Motor neuron (in vitro differentiated cells): ENCODE measurements around the gene TIA1. TPM values are rescaled to one million over a fixed set of nuclear protein-coding genes. Genes with fewer than 3 reads are reported as not detected.
"Not testable (repeated sequence)": the region's sequence is repeated elsewhere in the genome, so short reads cannot be mapped to it uniquely, and the experiment has no call there.

Source experiments
- ATAC-seq, 8 experiments: fragments of 200-7000 bp; cut with Tn5 transposase; replicated peaks in 6 of 8; 2 replicates each; pipeline ENCODE4 v1.8.0; 2021; ENCODE audit warnings: mild to moderate bottlenecking in 8 of 8, moderate library complexity in 8 of 8
- H3K27ac ChIP-seq, 2 donors: fragments of 250-450 bp; sonication (Bioruptor Pico); 2 replicates each; pipeline ENCODE4 v1.9.0; 2021; ENCODE audit warnings: antibody characterized with exemption in 2 of 2, mild to moderate bottlenecking in 2 of 2, moderate library complexity in 1 of 2
- H3K4me1 ChIP-seq, 2 donors: fragments of 250-450 bp; sonication (Bioruptor Pico); replicated peaks in 1 of 2; 2 replicates each; pipeline ENCODE4 v1.6.1; 2021; ENCODE audit warnings: antibody characterized with exemption in 2 of 2, mild to moderate bottlenecking in 2 of 2, moderate library complexity in 1 of 2
- H3K4me3 ChIP-seq, 5 donors: fragments of 250-450 bp; sonication (Bioruptor Pico); 2 replicates each; pipeline ENCODE4 v1.9.0; 2021; ENCODE audit warnings: antibody characterized with exemption in 5 of 5, mild to moderate bottlenecking in 5 of 5, moderate library complexity in 4 of 5
- WGBS, 10 experiments: fragments of 450-650 bp; shearing (Covaris generic); methylation state at CpG; one replicate each; pipeline ENCODE4 v1.0.0; 2022; 5-methylcytosine and 5-hydroxymethylcytosine counted together
- in situ Hi-C, 9 experiments: fragments of 400-800 bp; cut with MboI; loops; one replicate each; pipeline ENCODE4 v1.15.0; 2021; ENCODE audit warnings: low sequenced_read_pairs in 9 of 9, low pct_unique_long_range_greater_than_20kb in 2 of 9; ENCODE audit not compliant: unreplicated experiment in 9 of 9
- total RNA-seq, 8 experiments: library from RNA; unstranded; fragments of 300-600 nt; gene quantifications; 2 replicates each; pipeline versions ENCODE4 v1.2.3 to v1.2.4, GENCODE V29; 2022

Gene TIA1
- total RNA-seq, 8 experiments from 2014 or later, result 44.3 to 195 (median 128) TPM

GRCh38 chr2:70181363-70181956 lies 67.0 kb downstream of the TIA1 start:
- in situ Hi-C loops, result loop anchor here in 1 of 9 experiments (25.0 kb wide), 1 partner anchor 269 kb away; the partner anchor contains the start of gene MXD1
- Histone ChIP-seq H3K27ac (no peak overlapping the region), H3K4me1 (no peaks in the 10 kb centered on the region), H3K4me3 (no peak overlapping the region)
- ATAC-seq, result no peak
- WGBS, 10 experiments, result 89 to 100% (median 93%) methylated on average over 1 to 13 of the region's 16 CpGs; no CpG with 5 or more reads in 4 of the 10 experiments

DNA sequence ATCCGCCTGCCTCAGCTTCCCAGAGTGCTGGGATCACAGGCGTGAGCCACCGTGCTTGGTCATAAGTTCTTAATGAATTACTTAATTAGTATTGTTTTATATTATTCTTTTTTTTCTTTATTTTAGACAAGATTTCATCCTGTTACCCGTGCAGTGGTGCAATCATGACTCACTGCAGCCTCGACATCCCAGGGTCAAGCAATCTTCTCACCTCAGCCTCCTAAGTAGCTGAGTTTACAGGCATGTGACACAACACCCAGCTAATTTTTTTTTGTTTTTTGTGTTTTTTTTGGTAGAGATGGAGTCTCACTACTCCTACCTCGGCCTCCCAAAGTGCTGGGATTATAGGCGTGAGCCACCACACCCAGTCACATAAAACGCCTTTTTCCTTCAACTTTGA lies 74.9 kb downstream of the TIA1 start:
- WGBS, 10 experiments, result 89 to 100% (median 96%) methylated on average over 4 to 8 of the region's 8 CpGs; no CpG with 5 or more reads in 2 of the 10 experiments

GRCh38 chr2:70169654-70170245 lies 78.7 kb downstream of the TIA1 start:
- not testable (repeated sequence) for H3K4me1 ChIP-seq, ATAC-seq, H3K27ac ChIP-seq, H3K4me3 ChIP-seq
- in situ Hi-C loops, result loop anchor here in 2 of 9 experiments (25.0 kb wide), 1 partner anchor 257 kb away; the partner anchor contains the start of gene MXD1 (in 2 of the 2)
- 95 to 100% (median 100%) methylated on average over 1 to 7 of the region's 11 CpGs; no CpG with 5 or more reads in 4 of the 10 experiments for WGBS, 10 experiments

More for the DNA sequence above, 74.9 kb downstream of the TIA1 start:
- Histone ChIP-seq H3K4me3 (no peak overlapping the region), H3K27ac (no peak overlapping the region), H3K4me1 (no peaks in the 10 kb centered on the region)
- in situ Hi-C loops, result loop anchor here in 2 of 9 experiments (25.0 kb wide), 1 partner anchor 261 kb away; the partner anchor contains the start of gene MXD1 (in 2 of the 2)
- no peak for ATAC-seq

DNA sequence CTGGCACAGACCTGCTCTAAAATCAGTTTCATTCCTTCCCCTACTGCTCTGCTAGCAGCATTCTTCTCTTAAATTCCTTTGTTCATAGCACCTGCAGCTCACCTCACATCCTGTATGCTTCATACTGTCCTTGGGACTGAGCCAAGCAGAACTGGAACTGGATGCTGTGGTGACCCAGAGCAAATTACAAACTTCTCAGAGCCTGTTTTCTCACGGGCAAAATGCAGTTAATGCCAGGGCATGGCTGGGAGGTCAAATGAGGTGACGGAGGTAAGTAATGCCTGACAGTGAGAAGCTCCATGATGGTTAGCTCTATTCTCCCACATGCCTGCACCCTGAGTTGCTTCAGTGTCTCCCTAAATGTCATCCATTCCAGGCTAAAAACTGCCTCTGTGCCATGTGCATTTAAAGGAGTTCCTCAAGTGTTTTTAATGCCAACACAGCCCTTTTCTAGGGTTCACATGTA lies 87.3 kb downstream of the TIA1 start:
- in situ Hi-C loops, result loop anchor here in 2 of 9 experiments (25.0 kb wide), 1 partner anchor 249 kb away; the partner anchor contains the start of gene MXD1 (in 2 of the 2)
- H3K27ac ChIP-seq, result no peak overlapping the region
- no peak overlapping the region for H3K4me3 ChIP-seq
- no peak for ATAC-seq
- no peaks in the 10 kb centered on the region for H3K4me1 ChIP-seq
- WGBS, 10 experiments, result 67 to 100% (median 83%) methylated on average over 1 to 2 of the region's 2 CpGs; no CpG with 5 or more reads in 5 of the 10 experiments

GRCh38 chr2:70160545-70160944 lies 87.9 kb downstream of the TIA1 start:
- in situ Hi-C loops, result loop anchor here in 2 of 9 experiments (25.0 kb wide), 1 partner anchor 248 kb away; the partner anchor contains the start of gene MXD1 (in 2 of the 2)
- no peaks in the 10 kb centered on the region for H3K4me1 ChIP-seq
- ATAC-seq, result no peak
- 77 to 100% (median 92%) methylated on average over 2 to 6 of the region's 6 CpGs for WGBS, 10 experiments
- H3K4me3 ChIP-seq, result no peak overlapping the region
- H3K27ac ChIP-seq, result no peak overlapping the region

Other genes starting within 250 kb of the TIA1 start
- gene PCBP1, start 161.2 kb downstream of the TIA1 start, total RNA-seq, result 100 to 1,000 TPM in 4 of 8 experiments, 10 to 100 TPM in 4; 47.0 to 261 (median 104) TPM
- 10 to 100 TPM in 7 of 8 experiments, 1 to 10 TPM in 1; 9.8 to 18.7 (median 14.5) TPM for gene C2orf42, start 57.6 kb downstream of the TIA1 start, total RNA-seq
- 10 to 100 TPM; 12.7 to 51.2 (median 21.2) TPM for gene PCYOX1, start 9.5 kb upstream of the TIA1 start, total RNA-seq
- gene SNRPG, start 45.1 kb upstream of the TIA1 start, total RNA-seq, result 100 to 1,000 TPM; 132 to 262 (median 152) TPM
- gene FAM136A, start 53.4 kb upstream of the TIA1 start, total RNA-seq, result 10 to 100 TPM; 27.7 to 77.7 (median 43.4) TPM